ENCODE results near the gene TMCO6. TPM values are rescaled to one million over a fixed set of nuclear protein-coding genes. Genes with fewer than 3 reads are reported as not detected.

Gene TMCO6
- total and polyA plus RNA-seq, 2 of the 4 experiments (the other 2 are of a cell fraction), result 6.6 to 10.6 TPM

- Histone ChIP-seq H2BK120ac (ENCODE audit: low read depth, low read length) (no peak overlapping the region), H4K5ac (ENCODE audit: low read depth, low read length) (no peak overlapping the region), H2BK20ac (ENCODE audit: low read depth, low read length) (no peak overlapping the region), H2AFZ (replicated peaks; ENCODE audit: low read length, poor library complexity) (no peak overlapping the region), H3K9ac (ENCODE audit: low read depth, low read length) (no peak overlapping the region), H3K9me1 (ENCODE audit: insufficient read depth, low read length) (no peaks in the 10 kb centered on the region), H2BK5ac (ENCODE audit: low read depth, low read length, poor library complexity, severe bottlenecking) (no peak overlapping the region), H3K23ac (ENCODE audit: low read depth, low read length) (no peak overlapping the region), H3K36me3 (ENCODE audit: control insufficient read depth, insufficient read depth, low read length) (no peaks in the 10 kb centered on the region), H4K91ac (ENCODE audit: insufficient read depth, low read depth, low read length) (no peak overlapping the region), H2AK5ac (ENCODE audit: low read depth, low read length) (no peak overlapping the region), H3K18ac (ENCODE audit: low read depth, low read length) (no peak overlapping the region), H3K27ac (ENCODE audit: insufficient read depth, low read length) (no peak overlapping the region), H3K56ac (ENCODE audit: extremely low read depth, insufficient read depth, low read length) (no peak overlapping the region), H4K20me1 (ENCODE audit: insufficient read depth, low read length) (no peaks in the 10 kb centered on the region), H2AK9ac (replicated peaks; ENCODE audit: low read depth, low read length, poor library complexity) (no peak overlapping the region), H3K79me1 (ENCODE audit: low read depth in 1 of 2, low read length in 2 of 2) (no peaks in the 10 kb centered on the region), H3K14ac (replicated peaks; ENCODE audit: low read depth, low read length) (no peak overlapping the region), H3K27me3 (ENCODE audit: control insufficient read depth, insufficient read depth, low read length) (peaks cover 6% of the 10 kb centered on the region), H3K4ac (ENCODE audit: low read depth, low read length) (no peak overlapping the region), H4K8ac (ENCODE audit: low read depth in 2 of 2, low read length in 2 of 2) (no peak overlapping the region), H3K4me1 (ENCODE audit: control insufficient read depth, insufficient read depth, low read length) (peaks cover 2% of the 10 kb centered on the region; the same call in 1 of the 2 replicates), H3K9me3 (ENCODE audit: control insufficient read depth, insufficient read depth, low read length) (no peaks in the 10 kb centered on the region), H3K4me2 (ENCODE audit: low read depth, low read length) (no peak overlapping the region), H2BK15ac (ENCODE audit: low read depth, low read length) (no peak overlapping the region), H3K4me3 (ENCODE audit: insufficient read depth, low read depth, low read length) (no peak overlapping the region)
- intact Hi-C loops (cut with micrococcal nuclease), result no loop called here
- ChIA-PET CTCF (interaction anchor here (0.6 kb wide), 1 partner anchor 24 kb away, joined by 3 read pairs; no protein-coding TSS in a partner anchor), POLR2A (ENCODE audit: unreplicated experiment) (no interaction called here)
- no peak for TF ChIP-seq SMC3 (IDR thresholded peaks at IDR 0.05; ENCODE audit: low read depth, low read length)
- BruUV-seq (replicated peaks), result no TSS peak
- WGBS, 2 experiments (ENCODE audit: extremely low coverage in 2 of 2, insufficient read length in 1 of 2), result 50% methylated on average over 2 of the region's 4 CpGs; no CpG with 5 or more reads in 1 of the 2 experiments
- no peak for DNase-seq
- ATAC-seq (ENCODE audit: low read depth), result no peak
- dilution Hi-C loops (cut with HindIII; ENCODE audit: low sequenced_read_pairs, unreplicated experiment), result no loop called here
- in situ Hi-C loops (cut with MboI; ENCODE audit: low sequenced_read_pairs), result no loop called here
Measured at GRCh38 chr5:140609126-140609525, 30.1 kb upstream of the TMCO6 start.

All from IMR-90 (cell line).